Type B pancreatic cell (in vitro differentiated cells): ENCODE results near the gene TMEM9B. TPM values are rescaled to one million over a fixed set of nuclear protein-coding genes. Genes with fewer than 3 reads are reported as not detected.
A peak's percentile ranks its signal among the peaks of the same experiment; 100 is the strongest.
"Not testable (repeated sequence)": the region's sequence is repeated elsewhere in the genome, so short reads cannot be mapped to it uniquely, and the experiment has no call there.

Experiments used
- DNase-seq: peaks from one replicate; pipeline ENCODE4 v3.0.0; 2021; ENCODE audit warnings: mixed read lengths; ENCODE audit not compliant: unreplicated experiment; ENCODE audit errors: extremely low spot score
- H3K27ac Mint-ChIP-seq: 2 replicates; pipeline ENCODE4 v1.8.0; 2021; ENCODE audit warnings: mild to moderate bottlenecking, mixed read lengths
- H3K27me3 Mint-ChIP-seq: 2 replicates; pipeline ENCODE4 v1.8.0; 2021; ENCODE audit warnings: mixed read lengths
- H3K36me3 Mint-ChIP-seq: 2 replicates; pipeline ENCODE4 v1.8.0; 2021; ENCODE audit warnings: mixed read lengths
- H3K4me1 Mint-ChIP-seq: one replicate; pipeline ENCODE4 v1.8.0; 2021; ENCODE audit warnings: mixed read lengths; ENCODE audit not compliant: unreplicated experiment
- H3K4me3 Mint-ChIP-seq: 2 replicates; pipeline ENCODE4 v1.8.0; 2021; ENCODE audit warnings: mild to moderate bottlenecking, mixed read lengths
- H3K9me3 Mint-ChIP-seq: 2 replicates; pipeline ENCODE4 v1.8.0; 2021; ENCODE audit warnings: mixed read lengths
- long read RNA-seq: library from polyadenylated mRNA; unstranded; transcript quantifications from one replicate; pipeline ENCODE4 v2.0.0, GENCODE V29; 2020
- total RNA-seq: library from RNA; stranded (reverse); gene quantifications from 2 replicates; pipeline ENCODE4 v1.2.1, GENCODE V29; 2021; ENCODE audit warnings: low replicate concordance
- TF ChIP-seq, protein P1 (sequence below): fragments of 200-600 bp; sonication (generic); conservative IDR thresholded peaks from 2 replicates; pipeline ENCODE4 v1.5.0; 2021; ENCODE audit warnings: antibody characterized with exemption, mild to moderate bottlenecking

TMEM9B gene
- 26.1 and 45.5 TPM in 2 replicates for total RNA-seq
- long read RNA-seq, transcript TMEM9B-202 (5 exons, 1,433 nt): minor isoform, 19 of 472 reads
- long read RNA-seq, transcript TMEM9B-201 (4 exons, 1,659 nt): minor isoform, 12 of 472 reads
- long read RNA-seq, transcript TMEM9B-205 (5 exons, 2,083 nt): major isoform, 434 of 472 reads
- long read RNA-seq, partial matches to known transcripts: 5 of 472 reads
- long read RNA-seq, other reads (novel, unspliced or antisense): 2 of 472 reads

DNA sequence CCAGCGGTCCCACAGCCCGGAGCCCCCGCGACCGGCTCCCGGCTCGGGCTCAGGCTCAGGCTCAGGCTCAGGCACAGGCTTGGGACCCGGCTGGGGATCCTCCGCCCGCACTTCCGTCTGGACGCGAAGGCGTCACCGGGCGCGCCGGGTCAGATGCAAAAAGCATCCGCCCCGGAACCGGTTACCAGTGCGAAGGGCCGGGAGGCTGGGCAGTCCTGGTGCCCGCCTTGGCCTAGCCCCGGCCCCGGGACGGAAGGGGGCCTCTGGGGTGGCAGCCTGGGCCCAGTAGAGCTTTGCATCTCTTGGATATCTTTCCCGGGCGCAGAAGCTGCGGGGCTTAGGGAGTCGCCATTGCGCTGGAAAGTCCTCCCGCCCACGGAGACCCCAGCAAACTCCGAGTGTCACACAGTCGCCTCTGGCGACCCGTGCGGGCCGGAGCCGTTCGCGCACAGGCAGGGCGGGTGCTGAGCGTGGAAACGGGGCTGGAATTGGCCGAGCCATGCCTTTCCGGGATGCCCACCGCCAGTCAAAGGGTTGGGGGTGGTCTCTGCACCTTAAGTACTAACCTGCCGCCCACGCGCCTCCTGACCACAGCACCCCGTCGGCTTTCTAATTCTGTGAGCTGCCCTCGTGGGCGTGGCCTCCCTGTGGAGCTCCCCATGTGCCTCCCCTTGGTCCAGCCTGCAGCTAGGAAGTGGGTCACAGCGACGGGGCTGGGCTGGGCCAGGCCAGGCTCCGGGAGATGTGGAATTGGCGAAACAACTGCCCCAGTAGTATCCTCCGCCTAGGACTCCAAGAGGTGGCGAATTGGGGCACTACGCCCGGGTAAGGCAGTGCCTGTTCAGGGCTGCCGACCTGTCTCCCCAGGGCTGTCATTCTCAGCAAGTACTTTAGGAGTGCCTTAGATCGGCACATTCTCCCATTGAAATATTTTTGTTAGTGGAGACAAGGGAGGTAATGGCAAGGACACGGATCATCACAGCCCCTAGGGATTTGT lies at the start of gene TMEM9B:
Gene TMEM9B (minus strand): TSS at position 119 of the 997 bp plus-strand sequence. CDS start 129 bp downstream, outside the sequence.
- no peaks in the 10 kb centered on the region for H3K9me3 Mint-ChIP-seq
- no peaks in the 10 kb centered on the region for H3K27me3 Mint-ChIP-seq
- peak; percentile 88 for DNase-seq
- TF ChIP-seq, protein P1, sequence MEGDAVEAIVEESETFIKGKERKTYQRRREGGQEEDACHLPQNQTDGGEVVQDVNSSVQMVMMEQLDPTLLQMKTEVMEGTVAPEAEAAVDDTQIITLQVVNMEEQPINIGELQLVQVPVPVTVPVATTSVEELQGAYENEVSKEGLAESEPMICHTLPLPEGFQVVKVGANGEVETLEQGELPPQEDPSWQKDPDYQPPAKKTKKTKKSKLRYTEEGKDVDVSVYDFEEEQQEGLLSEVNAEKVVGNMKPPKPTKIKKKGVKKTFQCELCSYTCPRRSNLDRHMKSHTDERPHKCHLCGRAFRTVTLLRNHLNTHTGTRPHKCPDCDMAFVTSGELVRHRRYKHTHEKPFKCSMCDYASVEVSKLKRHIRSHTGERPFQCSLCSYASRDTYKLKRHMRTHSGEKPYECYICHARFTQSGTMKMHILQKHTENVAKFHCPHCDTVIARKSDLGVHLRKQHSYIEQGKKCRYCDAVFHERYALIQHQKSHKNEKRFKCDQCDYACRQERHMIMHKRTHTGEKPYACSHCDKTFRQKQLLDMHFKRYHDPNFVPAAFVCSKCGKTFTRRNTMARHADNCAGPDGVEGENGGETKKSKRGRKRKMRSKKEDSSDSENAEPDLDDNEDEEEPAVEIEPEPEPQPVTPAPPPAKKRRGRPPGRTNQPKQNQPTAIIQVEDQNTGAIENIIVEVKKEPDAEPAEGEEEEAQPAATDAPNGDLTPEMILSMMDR: peak; percentile 15
- H3K36me3 Mint-ChIP-seq: no peaks in the 10 kb centered on the region
- peak within 1 kb of the TSS; percentile 92 for H3K27ac Mint-ChIP-seq
- H3K4me3 Mint-ChIP-seq: peak within 1 kb of the TSS; percentile 95
- peaks cover 18% of the 10 kb centered on the region for H3K4me1 Mint-ChIP-seq

DNA sequence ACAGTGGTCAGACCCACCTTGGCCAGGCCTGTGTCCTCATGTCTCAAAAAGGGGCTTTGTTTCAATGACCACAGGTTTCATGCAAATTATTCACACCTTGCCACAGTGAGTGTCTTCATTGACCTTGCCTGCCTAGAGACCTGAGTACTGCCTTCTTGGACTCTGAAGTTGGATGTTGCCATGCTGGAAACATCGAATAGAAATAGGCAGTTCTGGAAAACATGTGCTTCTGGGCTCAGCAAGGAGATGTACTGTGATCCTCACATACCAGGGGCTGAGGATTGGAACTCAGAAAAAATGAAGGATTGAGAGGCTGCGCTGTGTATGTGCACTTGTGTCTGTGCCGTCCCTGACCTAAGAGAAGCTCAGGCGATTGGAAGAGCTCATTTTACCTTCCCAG lies 49.1 kb upstream of the TMEM9B start:
- Mint-ChIP-seq H3K36me3 (no peaks in the 10 kb centered on the region), H3K9me3 (no peaks in the 10 kb centered on the region), H3K4me1 (no peaks in the 10 kb centered on the region), H3K4me3 (no peak overlapping the region), H3K27me3 (peaks cover 23% of the 10 kb centered on the region), H3K27ac (no peak overlapping the region)
- TF ChIP-seq, protein P1: no peak
- DNase-seq: no peak

DNA sequence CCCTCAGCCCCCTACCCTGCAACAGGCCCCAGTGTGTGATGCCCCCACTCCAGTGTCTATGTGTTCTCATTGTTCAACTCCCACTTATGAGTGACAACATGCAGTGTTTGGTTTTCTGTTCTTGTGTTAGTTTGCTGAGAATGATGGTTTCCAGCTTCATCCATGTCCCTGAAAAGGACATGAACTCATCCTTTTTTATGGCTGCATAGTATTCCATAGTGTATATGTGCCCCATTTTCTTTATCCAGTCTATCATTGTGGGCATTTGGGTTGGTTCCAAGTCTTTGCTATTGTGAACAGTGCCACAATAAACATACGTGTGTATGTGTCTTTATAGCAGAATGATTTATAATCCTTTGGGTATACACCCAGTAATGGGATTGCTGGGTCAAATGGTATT lies 45.3 kb upstream of the TMEM9B start:
- not testable (repeated sequence) for H3K36me3 Mint-ChIP-seq, H3K9me3 Mint-ChIP-seq, H3K4me3 Mint-ChIP-seq, H3K4me1 Mint-ChIP-seq, DNase-seq, H3K27ac Mint-ChIP-seq
- peaks cover 57% of the 10 kb centered on the region for H3K27me3 Mint-ChIP-seq

DNA sequence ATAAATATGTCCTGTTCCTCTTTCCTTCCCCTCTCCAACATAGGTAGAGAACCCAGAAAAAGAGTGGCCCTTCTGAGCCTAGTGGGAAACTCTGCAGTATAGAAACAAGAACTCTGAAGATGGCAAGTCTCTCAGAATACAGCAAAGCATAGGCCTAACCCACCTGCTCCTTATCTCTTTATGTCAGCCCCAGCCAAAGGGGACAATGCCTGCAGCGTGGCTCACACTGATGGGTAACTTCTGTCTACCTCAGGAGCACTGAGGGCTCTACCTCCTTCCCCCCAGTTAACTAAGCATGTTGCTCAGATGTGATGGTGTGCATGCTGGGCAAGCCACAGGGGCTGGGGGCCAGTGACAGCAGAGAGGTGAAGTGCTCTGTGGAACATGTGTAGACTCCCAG lies 44.4 kb upstream of the TMEM9B start:
- Mint-ChIP-seq H3K4me3 (no peak overlapping the region), H3K4me1 (peaks cover 6% of the 10 kb centered on the region), H3K27ac (no peak overlapping the region), H3K9me3 (no peaks in the 10 kb centered on the region), H3K27me3 (peaks cover 57% of the 10 kb centered on the region), H3K36me3 (no peaks in the 10 kb centered on the region)
- TF ChIP-seq, protein P1: no peak
- DNase-seq: no peak

DNA sequence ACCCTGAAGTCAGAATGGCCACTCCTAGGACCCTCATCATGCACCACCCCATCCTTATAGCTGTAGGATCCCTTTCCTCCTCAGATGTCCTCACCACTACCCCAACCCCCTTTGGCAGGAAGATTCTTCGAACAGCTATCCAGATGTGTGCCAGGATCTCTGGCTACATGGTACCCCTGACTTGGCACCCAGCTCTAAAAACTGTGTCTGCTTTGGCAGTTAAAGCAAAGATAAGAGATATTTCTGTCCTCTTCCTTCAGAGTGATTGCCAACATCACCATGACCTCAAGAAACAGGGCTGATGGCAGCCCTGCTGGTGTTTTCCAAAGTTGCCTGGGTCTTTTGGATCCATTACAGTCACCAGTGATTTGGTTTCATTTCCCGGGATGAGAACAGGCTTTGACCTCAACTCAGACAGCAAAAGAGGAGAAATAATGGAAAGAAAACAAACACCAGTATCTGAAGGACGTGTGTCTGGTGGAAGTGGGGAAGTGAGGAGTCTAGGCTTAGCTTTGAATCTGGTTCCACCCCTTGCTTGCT lies 43.8 kb upstream of the TMEM9B start:
- Mint-ChIP-seq H3K9me3 (no peaks in the 10 kb centered on the region), H3K4me3 (no peak overlapping the region), H3K36me3 (no peaks in the 10 kb centered on the region), H3K27me3 (peaks cover 62% of the 10 kb centered on the region), H3K27ac (no peak overlapping the region), H3K4me1 (peaks cover 6% of the 10 kb centered on the region)
- no peak for DNase-seq
- TF ChIP-seq, protein P1: no peak
